Stimulated activated CD4-positive, alpha-beta T cell treated with anti-CD3 and anti-CD28 coated beads, Interleukin-12 subunit alpha, Interleukin-12 subunit beta, amount 100 ng/mL, for 48 hours (primary cell): ENCODE results near the gene TTC24.
"Not testable (repeated sequence)": the region's sequence is repeated elsewhere in the genome, so short reads cannot be mapped to it uniquely, and the experiment has no call there.

ENCODE experiments used
- DNase-seq, 3 donors: peaks; one replicate each; pipeline ENCODE4 v3.0.0-alpha.2; 2020; ENCODE audit warnings: low read depth in 2 of 3, low spot score in 1 of 3

The TTC24 gene

GRCh38 chr1:156586323-156586722, 6.8 kb downstream of the TTC24 start:
- no peak for DNase-seq

- no peak for DNase-seq
These were observed 7.5 kb downstream of the TTC24 start for GRCh38 chr1:156586892-156587477.

GRCh38 chr1:156587927-156588326, 8.4 kb downstream of the TTC24 start:
- not testable (repeated sequence) for DNase-seq

- DNase-seq = no peak
These were observed 10.0 kb downstream of the TTC24 start for GRCh38 chr1:156589546-156589945.

GRCh38 chr1:156590326-156591180, 11.0 kb downstream of the TTC24 start:
- DNase-seq = no peak

- no peak for DNase-seq
These were observed 11.6 kb downstream of the TTC24 start for GRCh38 chr1:156591181-156591431.

GRCh38 chr1:156591432-156592157, 12.1 kb downstream of the TTC24 start, which contains the start of gene NAXE:
Gene NAXE, plus strand, starts transcription at chr1:156591776. Its CDS starts 29 bp downstream, at chr1:156591805.
- DNase-seq = peak in 1 of 3 donors; percentile 65

- no peak for DNase-seq
These were observed 12.8 kb downstream of the TTC24 start for GRCh38 chr1:156592158-156592909.

GRCh38 chr1:156592910-156593660, 13.6 kb downstream of the TTC24 start:
- no peak for DNase-seq

GRCh38 chr1:156593661-156593989, 14.1 kb downstream of the TTC24 start:
- DNase-seq = no peak

GRCh38 chr1:156594190-156594589, 14.7 kb downstream of the TTC24 start:
- no peak for DNase-seq

GRCh38 chr1:156595016-156595415, 15.5 kb downstream of the TTC24 start:
- DNase-seq = no peak

- no peak for DNase-seq
These were observed 16.9 kb downstream of the TTC24 start for GRCh38 chr1:156596426-156596825.

GRCh38 chr1:156598125-156598524, 18.6 kb downstream of the TTC24 start:
- no peak for DNase-seq

GRCh38 chr1:156598731-156599432, 19.4 kb downstream of the TTC24 start:
- no peak for DNase-seq

- no peak for DNase-seq
These were observed 20.3 kb downstream of the TTC24 start for GRCh38 chr1:156599811-156600210.

- no peak for DNase-seq
These were observed 21.2 kb downstream of the TTC24 start for GRCh38 chr1:156600733-156601121.

GRCh38 chr1:156601122-156601830, 21.8 kb downstream of the TTC24 start, which contains the start of gene GPATCH4:
Gene GPATCH4, minus strand, starts transcription at chr1:156601479.
- peak; percentile 68 to 81 (median 74) for DNase-seq

GRCh38 chr1:156601892-156602291, 22.4 kb downstream of the TTC24 start:
- DNase-seq = no peak
